Measurements from ENCODE around the gene TEX52. TPM values are rescaled to one million over a fixed set of nuclear protein-coding genes. Genes with fewer than 3 reads are reported as not detected.
"Not testable (repeated sequence)": the region's sequence is repeated elsewhere in the genome, so short reads cannot be mapped to it uniquely, and the experiment has no call there.

TEX52 gene
- total RNA-seq, 1 experiment from 2014 or later, result not detected

DNA sequence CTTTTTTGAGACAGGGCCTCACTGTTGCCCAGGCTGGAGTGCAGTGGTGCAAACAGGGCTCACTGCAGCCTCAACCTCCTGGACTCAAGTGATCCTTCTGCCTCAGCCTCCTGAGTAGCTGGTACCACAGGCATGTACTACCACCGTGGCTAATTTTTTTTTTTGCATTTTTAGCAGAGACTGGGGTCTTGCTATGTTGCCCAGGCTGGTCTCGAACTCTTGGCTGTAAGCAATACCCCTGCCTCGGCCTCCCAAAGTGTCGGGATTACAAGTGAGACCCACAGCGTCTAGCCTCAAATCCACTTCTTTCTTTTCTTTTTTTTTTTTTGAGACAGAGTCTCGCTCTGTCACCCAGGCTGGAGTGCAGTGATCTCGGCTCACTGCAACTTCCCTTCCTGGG lies 6.6 kb upstream of the TEX52 start:
- H4K20me1 ChIP-seq (ENCODE audit: insufficient read depth); H3K4me1 ChIP-seq (ENCODE audit: control insufficient read depth in 1 of 2, insufficient read depth in 2 of 2, low read length in 2 of 2); intact Hi-C loops (cut with micrococcal nuclease); BruUV-seq (replicated peaks); H3K4me2 ChIP-seq (ENCODE audit: low read length); H3K4me3 ChIP-seq (replicated peaks in 1 of 2; ENCODE audit: low read depth in 1 of 2, low read length in 2 of 2); H3K27me3 ChIP-seq (ENCODE audit: insufficient read depth, low read length); DNase-seq (ENCODE audit: low read depth, low spot score); POLR2A ChIA-PET; H3K9me3 ChIP-seq (ENCODE audit: control insufficient read depth in 1 of 2, insufficient read depth in 1 of 2, low read depth in 1 of 2, low read length in 2 of 2); H3K9ac ChIP-seq (ENCODE audit: low read length); H3K79me2 ChIP-seq (ENCODE audit: insufficient read depth, low read length); ATAC-seq; H3K27ac ChIP-seq (ENCODE audit: low read depth, low read length); RAD21 ChIA-PET (ENCODE audit: low non-redundant PET in 1 of 2, low total read pairs in 2 of 2, uncharacterized antibody in 2 of 2, unreplicated experiment in 2 of 2); H2AFZ ChIP-seq (ENCODE audit: low read depth, low read length, poor library complexity, severe bottlenecking); H3K9me2 ChIP-seq (ENCODE audit: insufficient read depth): not testable (repeated sequence)
- H3K36me3 ChIP-seq (ENCODE audit: control insufficient read depth in 1 of 2, insufficient read depth in 2 of 2, low read length in 2 of 2), result peaks cover 59 to 65% of the 10 kb centered on the region in 2 experiments
- CTCF ChIA-PET, result interaction anchor here (1.7 kb wide), 1 partner anchor 10 kb away, joined by 6 read pairs; no protein-coding TSS in a partner anchor

DNA sequence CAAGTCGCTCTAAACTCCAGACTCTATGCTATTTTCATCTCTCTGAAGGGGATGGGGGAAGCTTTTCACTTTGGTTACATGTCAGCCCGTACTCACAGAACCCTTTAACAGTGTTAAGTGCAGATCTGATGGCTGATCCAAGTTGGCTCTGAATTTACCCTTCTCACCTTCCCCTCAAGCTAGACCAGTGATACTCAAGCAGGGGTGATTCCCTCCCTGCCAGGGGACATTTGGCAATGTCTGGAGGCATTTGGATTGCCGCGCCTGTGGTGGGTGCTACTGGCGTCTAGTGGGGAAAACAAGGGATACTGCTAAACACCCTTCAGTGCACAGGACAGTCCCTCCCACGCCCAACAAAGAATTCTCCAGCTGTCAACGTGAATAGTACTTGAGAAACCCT lies 6.0 kb upstream of the TEX52 start:
- no TSS peak for BruUV-seq (replicated peaks)
- intact Hi-C loops (cut with micrococcal nuclease), result no loop called here
- ATAC-seq, result no peak
- no peaks in the 10 kb centered on the region for H3K9me3 ChIP-seq (ENCODE audit: control insufficient read depth in 1 of 2, insufficient read depth in 1 of 2, low read depth in 1 of 2, low read length in 2 of 2)
- no peak for TF ChIP-seq SP1 (IDR thresholded peaks at IDR 0.05; ENCODE audit: low read depth)
- TF ChIP-seq, protein P1, sequence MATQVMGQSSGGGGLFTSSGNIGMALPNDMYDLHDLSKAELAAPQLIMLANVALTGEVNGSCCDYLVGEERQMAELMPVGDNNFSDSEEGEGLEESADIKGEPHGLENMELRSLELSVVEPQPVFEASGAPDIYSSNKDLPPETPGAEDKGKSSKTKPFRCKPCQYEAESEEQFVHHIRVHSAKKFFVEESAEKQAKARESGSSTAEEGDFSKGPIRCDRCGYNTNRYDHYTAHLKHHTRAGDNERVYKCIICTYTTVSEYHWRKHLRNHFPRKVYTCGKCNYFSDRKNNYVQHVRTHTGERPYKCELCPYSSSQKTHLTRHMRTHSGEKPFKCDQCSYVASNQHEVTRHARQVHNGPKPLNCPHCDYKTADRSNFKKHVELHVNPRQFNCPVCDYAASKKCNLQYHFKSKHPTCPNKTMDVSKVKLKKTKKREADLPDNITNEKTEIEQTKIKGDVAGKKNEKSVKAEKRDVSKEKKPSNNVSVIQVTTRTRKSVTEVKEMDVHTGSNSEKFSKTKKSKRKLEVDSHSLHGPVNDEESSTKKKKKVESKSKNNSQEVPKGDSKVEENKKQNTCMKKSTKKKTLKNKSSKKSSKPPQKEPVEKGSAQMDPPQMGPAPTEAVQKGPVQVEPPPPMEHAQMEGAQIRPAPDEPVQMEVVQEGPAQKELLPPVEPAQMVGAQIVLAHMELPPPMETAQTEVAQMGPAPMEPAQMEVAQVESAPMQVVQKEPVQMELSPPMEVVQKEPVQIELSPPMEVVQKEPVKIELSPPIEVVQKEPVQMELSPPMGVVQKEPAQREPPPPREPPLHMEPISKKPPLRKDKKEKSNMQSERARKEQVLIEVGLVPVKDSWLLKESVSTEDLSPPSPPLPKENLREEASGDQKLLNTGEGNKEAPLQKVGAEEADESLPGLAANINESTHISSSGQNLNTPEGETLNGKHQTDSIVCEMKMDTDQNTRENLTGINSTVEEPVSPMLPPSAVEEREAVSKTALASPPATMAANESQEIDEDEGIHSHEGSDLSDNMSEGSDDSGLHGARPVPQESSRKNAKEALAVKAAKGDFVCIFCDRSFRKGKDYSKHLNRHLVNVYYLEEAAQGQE (IDR thresholded peaks at IDR 0.05; ENCODE audit: low read depth), result no peak
- TF ChIP-seq ELF1 (IDR thresholded peaks at IDR 0.05; ENCODE audit: borderline replicate concordance, low read depth), result no peak
- TF ChIP-seq YY1 (IDR thresholded peaks at IDR 0.05; ENCODE audit: extremely low read depth, insufficient replicate concordance, low read depth, low read length), result no peak
- TF ChIP-seq EGR1 (IDR thresholded peaks at IDR 0.05; ENCODE audit: low read depth), result no peak
- TF ChIP-seq, protein P2, sequence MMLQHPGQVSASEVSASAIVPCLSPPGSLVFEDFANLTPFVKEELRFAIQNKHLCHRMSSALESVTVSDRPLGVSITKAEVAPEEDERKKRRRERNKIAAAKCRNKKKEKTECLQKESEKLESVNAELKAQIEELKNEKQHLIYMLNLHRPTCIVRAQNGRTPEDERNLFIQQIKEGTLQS (IDR thresholded peaks at IDR 0.05), result no peak
- H2AFZ ChIP-seq (ENCODE audit: low read depth, low read length, poor library complexity, severe bottlenecking), result no peak overlapping the region
- no peak for DNase-seq (ENCODE audit: low read depth, low spot score)
- no peak overlapping the region for H3K27ac ChIP-seq (ENCODE audit: low read depth, low read length)
- peaks cover 59 to 65% of the 10 kb centered on the region in 2 experiments for H3K36me3 ChIP-seq (ENCODE audit: control insufficient read depth in 1 of 2, insufficient read depth in 2 of 2, low read length in 2 of 2)
- RAD21 ChIA-PET (ENCODE audit: low non-redundant PET in 1 of 2, low total read pairs in 2 of 2, uncharacterized antibody in 2 of 2, unreplicated experiment in 2 of 2), result no interaction called here
- POLR2A ChIA-PET, result no interaction called here
- no peak overlapping the region for H3K4me3 ChIP-seq (replicated peaks in 1 of 2; ENCODE audit: low read depth in 1 of 2, low read length in 2 of 2)
- H4K20me1 ChIP-seq (ENCODE audit: insufficient read depth), result no peaks in the 10 kb centered on the region
- H3K9me2 ChIP-seq (ENCODE audit: insufficient read depth), result no peaks in the 10 kb centered on the region
- no peaks in the 10 kb centered on the region for H3K79me2 ChIP-seq (ENCODE audit: insufficient read depth, low read length)
- H3K9ac ChIP-seq (ENCODE audit: low read length), result no peak overlapping the region
- no peaks in the 10 kb centered on the region for H3K4me1 ChIP-seq (ENCODE audit: control insufficient read depth in 1 of 2, insufficient read depth in 2 of 2, low read length in 2 of 2)
- no peaks in the 10 kb centered on the region for H3K27me3 ChIP-seq (ENCODE audit: insufficient read depth, low read length)
- CTCF ChIA-PET, result interaction anchor here (1.0 kb wide), 1 partner anchor 9 kb away, joined by 4 read pairs; no protein-coding TSS in a partner anchor
- no peak overlapping the region for H3K4me2 ChIP-seq (ENCODE audit: low read length)

All from HCT116 (cell line).